Transverse colon (tissue), 4 donors: Measurements from ENCODE around the gene UBE2E1. TPM values are rescaled to one million over a fixed set of nuclear protein-coding genes. Genes with fewer than 3 reads are reported as not detected.

ENCODE experiments used
- DNase-seq: peaks from one replicate; pipeline ENCODE4 v3.0.0-alpha.2; 2019
- H3K27ac ChIP-seq, 4 donors: fragments of 200-600 bp; sonication (generic); 2 replicates each; pipeline ENCODE4 v1.5.1; 2016 to 2018; ENCODE audit warnings: inconsistent platforms in 4 of 4
- H3K27me3 ChIP-seq: fragments of 200-600 bp; sonication (generic); 2 replicates; pipeline ENCODE4 v1.5.1; 2017; ENCODE audit warnings: inconsistent platforms
- H3K36me3 ChIP-seq, 4 donors: fragments of 200-600 bp; sonication (generic); 2 replicates each; pipeline ENCODE4 v1.5.1; 2017 to 2019; ENCODE audit warnings: inconsistent platforms in 4 of 4
- H3K4me1 ChIP-seq, 4 donors: fragments of 200-600 bp; sonication (generic); 2 replicates each; pipeline ENCODE4 v1.5.1; 2017 to 2020; ENCODE audit warnings: inconsistent platforms in 4 of 4
- H3K4me3 ChIP-seq, 4 donors: fragments of 200-600 bp; sonication (generic); 1 replicate in 1 of 4; 2 replicates in 3 of 4; pipeline versions ENCODE4 v1.5.1 to v1.6.1; 2017 to 2019; ENCODE audit warnings: inconsistent platforms in 4 of 4
- H3K9me3 ChIP-seq, 2 donors: fragments of 200-600 bp; sonication (generic); 2 replicates each; pipeline ENCODE4 v1.5.1; 2017 to 2019; ENCODE audit warnings: inconsistent platforms in 2 of 2
- CTCF ChIP-seq, 5 experiments: fragments of 200-600 bp in 3 of 5; fragments of 450-650 bp in 2 of 5; sonication (generic) in 3 of 5; IDR thresholded peaks; 1 replicate in 2 of 5; 2 replicates in 3 of 5; pipeline ENCODE4 v1.5.1; 2016 to 2017; ENCODE audit warnings: antibody characterized with exemption in 5 of 5, inconsistent platforms in 3 of 5, mild to moderate bottlenecking in 2 of 5, moderate library complexity in 1 of 5
- EP300 ChIP-seq: sonication (generic); formaldehyde crosslinking; IDR thresholded peaks from one replicate; pipeline ENCODE4 v1.6.1; 2017; ENCODE audit warnings: antibody characterized with exemption, low read depth
- POLR2A ChIP-seq: fragments of 450-650 bp; IDR thresholded peaks from one replicate; pipeline ENCODE4 v1.6.1; 2016; ENCODE audit warnings: antibody characterized with exemption, mild to moderate bottlenecking, moderate library complexity
- POLR2AphosphoS5 ChIP-seq, 3 donors: sonication (generic); formaldehyde crosslinking; IDR thresholded peaks; one replicate each; pipeline ENCODE4 v1.6.1; 2016; ENCODE audit warnings: antibody characterized with exemption in 3 of 3
- WGBS, 2 donors: methylation state at CpG; one replicate each; pipeline ENCODE4 v1.1.5; 2018; ENCODE audit warnings: low coverage in 1 of 2; 5-methylcytosine and 5-hydroxymethylcytosine counted together
- in situ Hi-C, 4 donors: fragments of 200-750 bp; cut with MboI; loops; one replicate each; pipeline versions ENCODE4 v1.15.0 to v1.15.1; 2017; ENCODE audit warnings: low sequenced_read_pairs in 3 of 4, low pct_ligation_motif_present in 1 of 4, low pct_unique_long_range_greater_than_20kb in 1 of 4
- intact Hi-C: fragments of 100-400 bp; cut with DNase I; formaldehyde crosslinking; loops from one replicate; pipeline ENCODE4 v1.15.1; 2023; ENCODE audit warnings: low total_unique reads
- total RNA-seq, 4 donors: library from RNA; depleted of rRNA; stranded (reverse); fragments of >200 nt; gene quantifications; one replicate each; pipeline ENCODE4 v1.1.0, GENCODE V29; 2016

Gene UBE2E1
- total RNA-seq, 4 donors from 2014 or later: 62.0 to 109 (median 76.9) TPM

GRCh38 chr3:23921052-23921511, 115.3 kb downstream of the UBE2E1 start:
- Histone ChIP-seq H3K9me3 (no peaks in the 10 kb centered on the region), H3K4me3 (no peak overlapping the region), H3K4me1 (peaks cover 4 to 32% (median 16%) of the 10 kb centered on the region in 4 donors), H3K36me3 (peaks cover 0 to 15% (median 0%) of the 10 kb centered on the region in 4 donors), H3K27me3 (no peaks in the 10 kb centered on the region), H3K27ac (no peak overlapping the region)
- 71 to 83% methylated on average over 3 of the region's 3 CpGs for WGBS, 2 donors
- no peak for TF ChIP-seq POLR2AphosphoS5 (IDR thresholded peaks at IDR 0.05)
- TF ChIP-seq POLR2A: no peak
- no peak for TF ChIP-seq CTCF (IDR thresholded peaks at IDR 0.05)
- TF ChIP-seq EP300: no peak
- in situ Hi-C loops (no loop called here), intact Hi-C loops (no loop called here)
- no peak for DNase-seq

- H3K4me1 ChIP-seq: peaks cover 3 to 27% (median 6%) of the 10 kb centered on the region in 4 donors
- H3K9me3 ChIP-seq: no peaks in the 10 kb centered on the region
- no peaks in the 10 kb centered on the region for H3K27me3 ChIP-seq
- 38 to 80% methylated on average over 2 of the region's 2 CpGs for WGBS, 2 donors
- no peak overlapping the region for H3K4me3 ChIP-seq
- no peak for TF ChIP-seq CTCF (IDR thresholded peaks at IDR 0.05)
- TF ChIP-seq POLR2A: no peak
- TF ChIP-seq EP300: no peak
- no peak for TF ChIP-seq POLR2AphosphoS5 (IDR thresholded peaks at IDR 0.05)
- H3K36me3 ChIP-seq: peaks cover 0 to 15% (median 0%) of the 10 kb centered on the region in 4 donors
- no peak overlapping the region for H3K27ac ChIP-seq
- in situ Hi-C loops (no loop called here), intact Hi-C loops (no loop called here)
- DNase-seq: no peak
Measured at GRCh38 chr3:23923786-23924185, 118.0 kb downstream of the UBE2E1 start.

- H3K4me3 ChIP-seq: no peak overlapping the region
- peaks cover 0 to 7% (median 0%) of the 10 kb centered on the region in 4 donors for H3K4me1 ChIP-seq
- no peaks in the 10 kb centered on the region for H3K36me3 ChIP-seq
- intact Hi-C loops: no loop called here
- in situ Hi-C loops: no loop called here
- 80 to 96% methylated on average over 2 to 7 of the region's 7 CpGs for WGBS, 2 donors
- H3K27me3 ChIP-seq: no peaks in the 10 kb centered on the region
- DNase-seq: no peak
- TF ChIP-seq CTCF (IDR thresholded peaks at IDR 0.05): no peak
- TF ChIP-seq POLR2A: no peak
- TF ChIP-seq POLR2AphosphoS5 (IDR thresholded peaks at IDR 0.05): no peak
- no peak for TF ChIP-seq EP300
- H3K27ac ChIP-seq: no peak overlapping the region
- H3K9me3 ChIP-seq: no peaks in the 10 kb centered on the region
Measured at GRCh38 chr3:23926246-23926645, 120.5 kb downstream of the UBE2E1 start.

- H3K27me3 ChIP-seq: no peaks in the 10 kb centered on the region
- TF ChIP-seq POLR2A (no peak), CTCF (IDR thresholded peaks at IDR 0.05) (no peak), POLR2AphosphoS5 (IDR thresholded peaks at IDR 0.05) (no peak), EP300 (no peak)
- 84 to 85% methylated on average over 3 of the region's 3 CpGs for WGBS, 2 donors
Measured at GRCh38 chr3:23926736-23927135, 121.0 kb downstream of the UBE2E1 start.

More at GRCh38 chr3:23926736-23927135, 121.0 kb downstream of the UBE2E1 start:
- peaks cover 0 to 7% (median 0%) of the 10 kb centered on the region in 4 donors for H3K4me1 ChIP-seq
- no peaks in the 10 kb centered on the region for H3K9me3 ChIP-seq
- no peak overlapping the region for H3K4me3 ChIP-seq
- no peaks in the 10 kb centered on the region for H3K36me3 ChIP-seq
- in situ Hi-C loops: no loop called here
- no peak for DNase-seq
- H3K27ac ChIP-seq: no peak overlapping the region
- intact Hi-C loops: no loop called here
